Skeletal muscle satellite cell (primary cell): ENCODE measurements around the gene GPR78.
"Not testable (repeated sequence)": the region's sequence is repeated elsewhere in the genome, so short reads cannot be mapped to it uniquely, and the experiment has no call there.

Experiments used
- H3K27me3 ChIP-seq: 2 replicates; pipeline ENCODE4 v1.7.0; 2013; ENCODE audit warnings: low read length; ENCODE audit not compliant: control insufficient read depth, insufficient read depth
- H3K36me3 ChIP-seq: 2 replicates; pipeline ENCODE4 v1.7.0; 2013; ENCODE audit warnings: mild to moderate bottlenecking, control low read depth, low read length; ENCODE audit not compliant: insufficient read depth
- H3K4me1 ChIP-seq: 2 replicates; pipeline ENCODE4 v1.7.0; 2013; ENCODE audit warnings: low read length; ENCODE audit not compliant: control insufficient read depth, insufficient read depth
- H3K4me2 ChIP-seq: 2 replicates; pipeline ENCODE4 v1.7.0; 2013; ENCODE audit warnings: mild to moderate bottlenecking, low read length
- H3K4me3 ChIP-seq: 2 replicates; pipeline ENCODE4 v1.7.0; 2013; ENCODE audit warnings: low read length
- H3K9ac ChIP-seq: 2 replicates; pipeline ENCODE4 v1.7.0; 2013; ENCODE audit warnings: mild to moderate bottlenecking, low read depth, low read length, moderate library complexity
- H3K9me3 ChIP-seq: replicated peaks from 2 replicates; pipeline ENCODE4 v1.7.0; 2013; ENCODE audit warnings: mild to moderate bottlenecking, control low read depth, low read length

Gene GPR78

DNA sequence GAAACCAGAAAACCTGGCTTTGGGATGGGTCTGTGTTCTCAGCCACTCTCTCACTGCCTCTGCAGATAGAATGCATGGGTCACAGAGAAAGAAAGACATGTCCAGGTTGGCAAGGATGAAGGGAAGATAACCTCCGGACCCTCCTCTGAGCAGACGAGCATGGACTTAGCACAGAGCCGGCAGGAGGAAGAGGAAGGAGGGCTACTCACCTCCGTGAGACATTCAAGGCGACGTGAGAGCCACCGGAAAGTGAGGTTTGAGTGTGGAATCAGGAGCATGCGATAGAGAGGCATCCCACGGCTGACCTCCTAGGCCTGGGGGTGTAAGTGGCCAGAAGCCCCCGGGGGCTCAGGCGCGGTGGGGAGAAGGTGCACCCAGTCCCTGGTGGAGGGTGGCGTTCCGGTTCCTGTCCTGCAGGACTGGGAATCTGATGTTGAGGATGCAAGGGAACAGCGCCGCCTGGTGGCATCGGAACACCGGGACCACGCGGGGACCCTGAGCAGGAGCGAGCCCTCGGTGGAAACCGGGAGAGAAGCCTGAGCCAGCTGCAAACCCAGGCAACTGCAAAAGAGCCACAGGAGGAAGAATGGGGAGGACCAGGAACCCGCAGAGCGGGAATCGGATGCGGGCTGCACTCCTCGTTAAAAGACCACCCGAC is 55.8 kb downstream of the GPR78 start:
- H3K9me3 ChIP-seq, H3K9ac ChIP-seq, H3K36me3 ChIP-seq, H3K4me3 ChIP-seq, H3K4me1 ChIP-seq, H3K4me2 ChIP-seq: not testable (repeated sequence)
- peaks cover 13% of the 10 kb centered on the region for H3K27me3 ChIP-seq
